ENCODE data around the gene TRAPPC10. TPM values are rescaled to one million over a fixed set of nuclear protein-coding genes. Genes with fewer than 3 reads are reported as not detected.

TRAPPC10 gene
- total RNA-seq, 1 experiment from 2014 or later = 39.3 TPM

DNA sequence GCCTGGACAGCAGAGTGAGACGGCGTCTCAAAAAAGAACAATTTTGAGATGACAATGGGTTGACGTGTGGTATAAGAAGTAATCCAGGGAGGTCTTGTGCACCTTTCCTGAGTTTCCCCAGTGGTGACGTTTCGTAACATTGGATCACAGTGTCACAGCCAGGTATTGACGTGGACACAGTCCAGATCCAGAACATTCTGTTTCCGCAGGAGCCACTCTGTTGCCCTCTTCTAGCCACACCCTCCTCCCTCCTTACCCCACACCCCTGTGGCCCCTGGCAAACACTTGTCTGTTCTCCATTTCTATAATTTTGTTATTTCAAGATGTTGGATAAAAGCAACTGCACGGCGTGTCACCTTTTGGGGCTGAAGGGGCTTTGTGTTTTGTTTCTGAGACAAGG lies 6.5 kb upstream of the TRAPPC10 start:
- peak overlapping the region; percentile 80 for H3K27ac Mint-ChIP-seq (ENCODE audit: low read depth, unreplicated experiment)
- ChIA-PET POLR2A (interaction anchor here (0.7 to 1.0 kb wide), 2 partner anchors 15 to 223 kb away, joined by 3 to 4 read pairs; no protein-coding TSS in a partner anchor), CTCF (no interaction called here)

DNA sequence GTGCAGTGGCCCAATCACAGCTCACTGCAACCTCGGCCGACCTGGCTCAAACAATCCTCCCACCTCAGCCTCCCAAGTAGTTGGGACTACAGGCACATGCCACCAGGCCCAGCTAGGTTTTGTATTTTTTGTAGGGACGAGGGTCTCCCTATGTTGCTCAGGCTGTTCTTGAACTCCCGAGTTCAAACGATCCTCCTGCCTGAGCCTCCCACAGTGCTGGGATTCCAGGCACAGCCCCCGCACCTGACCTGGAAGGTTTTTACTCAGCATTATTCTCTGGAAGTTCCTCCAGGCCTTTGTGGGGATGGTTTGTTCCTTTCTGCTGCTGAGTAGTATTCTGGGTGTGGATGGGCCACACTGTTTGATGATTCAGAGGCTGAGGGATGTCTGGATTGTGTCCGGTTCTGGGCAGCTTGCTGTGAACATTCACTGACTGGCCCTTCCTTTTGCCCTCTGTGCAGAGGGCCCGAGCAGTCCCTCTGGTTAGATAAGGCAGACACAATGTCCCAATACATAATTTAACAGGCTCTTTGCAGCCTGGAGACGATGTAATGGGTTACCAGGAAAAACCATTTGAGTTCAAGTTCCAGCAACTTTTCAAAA lies 6.0 kb upstream of the TRAPPC10 start:
- CTCF ChIA-PET = no interaction called here
- Mint-ChIP-seq H3K4me3 (ENCODE audit: unreplicated experiment) (no peak overlapping the region), H3K27me3 (ENCODE audit: insufficient read depth, unreplicated experiment) (no peaks in the 10 kb centered on the region)

More for the DNA sequence above, 6.5 kb upstream of the TRAPPC10 start:
- peak; percentile 14 for DNase-seq (ENCODE audit: unreplicated experiment)
- Mint-ChIP-seq H3K27me3 (ENCODE audit: insufficient read depth, unreplicated experiment) (no peaks in the 10 kb centered on the region), H3K9me3 (ENCODE audit: unreplicated experiment) (no peaks in the 10 kb centered on the region), H3K4me3 (ENCODE audit: unreplicated experiment) (no peak overlapping the region), H3K36me3 (ENCODE audit: insufficient read depth, unreplicated experiment) (no peaks in the 10 kb centered on the region), H3K4me1 (ENCODE audit: insufficient read depth, unreplicated experiment) (peaks cover 14% of the 10 kb centered on the region)
- no TSS peak for BruUV-seq (replicated peaks)
- intact Hi-C loops (cut with micrococcal nuclease) = no loop called here
- TF ChIP-seq, protein P1, sequence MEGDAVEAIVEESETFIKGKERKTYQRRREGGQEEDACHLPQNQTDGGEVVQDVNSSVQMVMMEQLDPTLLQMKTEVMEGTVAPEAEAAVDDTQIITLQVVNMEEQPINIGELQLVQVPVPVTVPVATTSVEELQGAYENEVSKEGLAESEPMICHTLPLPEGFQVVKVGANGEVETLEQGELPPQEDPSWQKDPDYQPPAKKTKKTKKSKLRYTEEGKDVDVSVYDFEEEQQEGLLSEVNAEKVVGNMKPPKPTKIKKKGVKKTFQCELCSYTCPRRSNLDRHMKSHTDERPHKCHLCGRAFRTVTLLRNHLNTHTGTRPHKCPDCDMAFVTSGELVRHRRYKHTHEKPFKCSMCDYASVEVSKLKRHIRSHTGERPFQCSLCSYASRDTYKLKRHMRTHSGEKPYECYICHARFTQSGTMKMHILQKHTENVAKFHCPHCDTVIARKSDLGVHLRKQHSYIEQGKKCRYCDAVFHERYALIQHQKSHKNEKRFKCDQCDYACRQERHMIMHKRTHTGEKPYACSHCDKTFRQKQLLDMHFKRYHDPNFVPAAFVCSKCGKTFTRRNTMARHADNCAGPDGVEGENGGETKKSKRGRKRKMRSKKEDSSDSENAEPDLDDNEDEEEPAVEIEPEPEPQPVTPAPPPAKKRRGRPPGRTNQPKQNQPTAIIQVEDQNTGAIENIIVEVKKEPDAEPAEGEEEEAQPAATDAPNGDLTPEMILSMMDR (IDR thresholded peaks at IDR 0.05; ENCODE audit: unreplicated experiment) = no peak

DNA sequence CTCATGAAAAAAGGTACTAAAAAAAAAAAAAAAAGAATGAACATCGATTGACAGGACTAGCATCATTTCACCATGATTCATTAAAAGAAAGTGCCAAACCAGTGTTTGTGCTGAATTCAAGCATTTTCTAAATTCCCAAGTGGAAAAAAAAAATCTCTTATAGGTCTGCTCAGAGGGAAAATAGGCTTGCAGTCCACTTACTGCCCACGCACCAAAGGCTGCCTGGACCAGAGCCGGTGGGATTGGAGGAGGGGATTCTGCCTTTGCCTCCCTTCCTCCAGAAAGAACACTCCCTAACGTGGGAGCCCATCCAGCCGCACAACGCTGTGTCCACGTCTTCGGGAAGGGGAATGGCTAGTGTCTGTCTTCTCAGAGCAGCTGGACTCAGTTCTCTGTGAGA lies 5.5 kb upstream of the TRAPPC10 start:
- Mint-ChIP-seq H3K27me3 (ENCODE audit: insufficient read depth, unreplicated experiment) (no peaks in the 10 kb centered on the region), H3K4me3 (ENCODE audit: unreplicated experiment) (no peak overlapping the region), H3K9me3 (ENCODE audit: unreplicated experiment) (no peaks in the 10 kb centered on the region), H3K36me3 (ENCODE audit: insufficient read depth, unreplicated experiment) (no peaks in the 10 kb centered on the region), H3K4me1 (ENCODE audit: insufficient read depth, unreplicated experiment) (peaks cover 15% of the 10 kb centered on the region), H3K27ac (ENCODE audit: low read depth, unreplicated experiment) (peak overlapping the region; percentile 80)
- TF ChIP-seq, protein P1 (IDR thresholded peaks at IDR 0.05; ENCODE audit: unreplicated experiment) = no peak
- intact Hi-C loops (cut with micrococcal nuclease) = no loop called here
- ChIA-PET POLR2A (interaction anchor here (0.5 kb wide), 1 partner anchor 235 kb away, joined by 3 read pairs; no protein-coding TSS in a partner anchor), CTCF (no interaction called here)
- no peak for DNase-seq (ENCODE audit: unreplicated experiment)
- no TSS peak for BruUV-seq (replicated peaks)

More for the DNA sequence above, 6.0 kb upstream of the TRAPPC10 start:
- no peaks in the 10 kb centered on the region for H3K36me3 Mint-ChIP-seq (ENCODE audit: insufficient read depth, unreplicated experiment)
- H3K9me3 Mint-ChIP-seq (ENCODE audit: unreplicated experiment) = no peaks in the 10 kb centered on the region
- H3K4me1 Mint-ChIP-seq (ENCODE audit: insufficient read depth, unreplicated experiment) = peaks cover 15% of the 10 kb centered on the region
- intact Hi-C loops (cut with micrococcal nuclease) = no loop called here
- TF ChIP-seq, protein P1 (IDR thresholded peaks at IDR 0.05; ENCODE audit: unreplicated experiment) = no peak
- BruUV-seq (replicated peaks) = no TSS peak
- peak; percentile 72 for DNase-seq (ENCODE audit: unreplicated experiment)
- POLR2A ChIA-PET = interaction anchor here (0.5 to 1.0 kb wide), 2 partner anchors 14 to 234 kb away, joined by 3 to 4 read pairs; no protein-coding TSS in a partner anchor
- H3K27ac Mint-ChIP-seq (ENCODE audit: low read depth, unreplicated experiment) = peak overlapping the region; percentile 80

DNA sequence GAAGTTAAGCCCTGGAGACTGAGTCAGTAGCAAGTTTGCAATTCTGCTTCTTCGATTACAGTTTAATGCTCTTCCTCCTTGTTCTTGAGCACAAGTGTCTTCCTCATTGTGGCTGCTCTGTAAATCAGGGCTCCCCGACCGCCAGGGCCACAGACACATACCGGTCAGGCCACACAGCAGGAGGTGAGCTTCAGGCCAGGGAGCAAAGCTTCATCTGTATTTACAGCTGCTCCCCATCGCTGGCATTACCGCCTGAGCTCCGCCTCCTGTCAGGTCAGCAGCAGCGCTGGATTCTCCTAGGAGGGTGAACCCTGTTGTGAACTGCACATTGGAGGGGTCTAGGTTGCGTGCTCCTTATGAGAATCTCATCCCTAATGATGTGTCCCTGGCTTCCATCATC lies 1.7 kb upstream of the TRAPPC10 start:
- Mint-ChIP-seq H3K27me3 (ENCODE audit: insufficient read depth, unreplicated experiment) (no peaks in the 10 kb centered on the region), H3K36me3 (ENCODE audit: insufficient read depth, unreplicated experiment) (no peaks in the 10 kb centered on the region), H3K27ac (ENCODE audit: low read depth, unreplicated experiment) (no peak overlapping the region), H3K4me3 (ENCODE audit: unreplicated experiment) (no peak overlapping the region), H3K9me3 (ENCODE audit: unreplicated experiment) (no peaks in the 10 kb centered on the region), H3K4me1 (ENCODE audit: insufficient read depth, unreplicated experiment) (peaks cover 25% of the 10 kb centered on the region)
- TF ChIP-seq, protein P1 (IDR thresholded peaks at IDR 0.05; ENCODE audit: unreplicated experiment) = no peak
- no TSS peak for BruUV-seq (replicated peaks)
- CTCF ChIA-PET = interaction anchor here (0.6 to 0.8 kb wide), 2 partner anchors 62 to 200 kb away, joined by 3 to 4 read pairs; no protein-coding TSS in a partner anchor
- intact Hi-C loops (cut with micrococcal nuclease) = no loop called here
- POLR2A ChIA-PET = interaction anchor here (0.6 to 0.7 kb wide), 2 partner anchors 146 to 248 kb away, joined by 3 read pairs; no protein-coding TSS in a partner anchor
- no peak for DNase-seq (ENCODE audit: unreplicated experiment)

Measured in MCF 10A (cell line).